HCT116 (cell line): ENCODE data around the gene ZNF423. TPM values are rescaled to one million over a fixed set of nuclear protein-coding genes. Genes with fewer than 3 reads are reported as not detected.

ENCODE experiments used
- ATAC-seq: fragments of 200-7000 bp; cut with Tn5 transposase; 2 replicates; pipeline ENCODE4 v1.9.1; 2020; ENCODE audit warnings: mild to moderate bottlenecking, moderate library complexity
- BruUV-seq: library from RNA; stranded (reverse); fragments of 400-500 nt; replicated peaks from 2 replicates; lab custom pipeline; 2021; lab: Mats Ljungman, UMichigan
- CTCF ChIA-PET: fragments of 300-600 bp; sonication (Branson Sonifier 250); formaldehyde crosslinking; loops from one replicate; lab custom pipeline; 2021; ENCODE audit warnings: antibody characterized with exemption; lab: Charles Lee
- POLR2A ChIA-PET: fragments of 300-600, 350-600 bp; sonication (Branson Sonifier 250); formaldehyde crosslinking; loops from one replicate; lab custom pipeline; 2021; ENCODE audit warnings: antibody characterized with exemption; lab: Charles Lee
- RAD21 ChIA-PET, 2 experiments: fragments of 300-600 bp; sonication (Branson Sonifier 250); formaldehyde crosslinking; loops; one replicate each; lab custom pipeline; 2023; ENCODE audit warnings: low total read pairs in 2 of 2; ENCODE audit not compliant: uncharacterized antibody in 2 of 2, unreplicated experiment in 2 of 2, low non-redundant PET in 1 of 2; lab: Charles Lee
- DNase-seq: peaks from one replicate; pipeline ENCODE4 v3.0.0-alpha.2; 2010; ENCODE audit warnings: low read depth, low spot score
- H2AFZ ChIP-seq: fragments of 200-600 bp; shearing (Covaris generic), sonication (generic); 2 replicates; pipeline ENCODE4 v1.6.1; 2017; ENCODE audit warnings: low read depth, mixed run types, mixed read lengths, antibody characterized with exemption, low read length; ENCODE audit not compliant: poor library complexity, severe bottlenecking
- H3K27ac ChIP-seq: 2 replicates; pipeline ENCODE4 v1.5.1; 2012; ENCODE audit warnings: low read depth, low read length
- H3K27me3 ChIP-seq: fragments of 200-600 bp; sonication (generic); 2 replicates; pipeline ENCODE4 v1.6.1; 2016; ENCODE audit warnings: mixed run types, low read length, mixed read lengths; ENCODE audit not compliant: insufficient read depth
- H3K36me3 ChIP-seq, 2 experiments: fragments of 200-500 bp in 1 of 2; fragments of 200-600 bp in 1 of 2; sonication (Bioruptor generic) in 1 of 2; sonication (generic) in 1 of 2; 2 replicates each; pipeline versions ENCODE4 v1.5.1 to v1.6.1; 2014 to 2016; ENCODE audit warnings: low read length in 2 of 2, inconsistent platforms in 1 of 2, mixed read lengths in 1 of 2, mixed run types in 1 of 2; ENCODE audit not compliant: insufficient read depth in 2 of 2, control insufficient read depth in 1 of 2
- H3K4me1 ChIP-seq, 2 experiments: fragments of 200-600 bp in 1 of 2; sonication (generic) in 1 of 2; 2 replicates each; pipeline versions ENCODE4 v1.5.1 to v1.6.1; 2012 to 2017; ENCODE audit warnings: low read length in 2 of 2, inconsistent platforms in 1 of 2, mild to moderate bottlenecking in 1 of 2, mixed read lengths in 1 of 2, mixed run types in 1 of 2, moderate library complexity in 1 of 2; ENCODE audit not compliant: insufficient read depth in 2 of 2, control insufficient read depth in 1 of 2
- H3K4me2 ChIP-seq: fragments of 200-600 bp; sonication (generic); 2 replicates; pipeline ENCODE4 v1.6.1; 2017; ENCODE audit warnings: mixed run types, low read length, mixed read lengths
- H3K4me3 ChIP-seq, 2 experiments: fragments of 200-600 bp in 1 of 2; sonication (generic) in 1 of 2; replicated peaks in 1 of 2; 2 replicates each; pipeline ENCODE4 v1.5.1; 2011 to 2016; ENCODE audit warnings: low read length in 2 of 2, control low read depth in 1 of 2, low read depth in 1 of 2, mild to moderate bottlenecking in 1 of 2, mixed read lengths in 1 of 2, mixed run types in 1 of 2
- H3K79me2 ChIP-seq: fragments of 200-600 bp; sonication (generic); 2 replicates; pipeline ENCODE4 v1.6.1; 2017; ENCODE audit warnings: mild to moderate bottlenecking, mixed run types, low read length, moderate library complexity, mixed read lengths; ENCODE audit not compliant: insufficient read depth
- H3K9ac ChIP-seq: fragments of 200-600 bp; sonication (generic); 2 replicates; pipeline ENCODE4 v1.6.1; 2016; ENCODE audit warnings: low read length, mixed read lengths
- H3K9me2 ChIP-seq: fragments of 200-600 bp; sonication (generic), shearing (Covaris generic); 2 replicates; pipeline ENCODE4 v1.6.1; 2017; ENCODE audit warnings: mixed run types, mild to moderate bottlenecking, moderate library complexity; ENCODE audit not compliant: insufficient read depth
- H3K9me3 ChIP-seq, 2 experiments: fragments of 200-500 bp in 1 of 2; fragments of 200-600 bp in 1 of 2; sonication (Bioruptor generic) in 1 of 2; sonication (generic) in 1 of 2; 2 replicates each; pipeline ENCODE4 v1.6.1; 2014 to 2017; ENCODE audit warnings: low read length in 2 of 2, mixed read lengths in 2 of 2, inconsistent platforms in 1 of 2, low read depth in 1 of 2, mild to moderate bottlenecking in 1 of 2, mixed run types in 1 of 2, moderate library complexity in 1 of 2; ENCODE audit not compliant: control insufficient read depth in 1 of 2, insufficient read depth in 1 of 2
- H4K20me1 ChIP-seq: fragments of 200-600 bp; sonication (generic), shearing (Covaris generic); 2 replicates; pipeline ENCODE4 v1.6.1; 2017; ENCODE audit warnings: mixed run types, mild to moderate bottlenecking, moderate library complexity; ENCODE audit not compliant: insufficient read depth
- ATF3 ChIP-seq: IDR thresholded peaks from 2 replicates; pipeline ENCODE4 v1.6.1; 2012
- CBX3 ChIP-seq: IDR thresholded peaks from 2 replicates; pipeline ENCODE4 v1.6.1; 2012; ENCODE audit warnings: low read depth
- CEBPB ChIP-seq: IDR thresholded peaks from 2 replicates; pipeline ENCODE4 v1.6.1; 2012; ENCODE audit warnings: low read depth
- CTCF ChIP-seq, 3 experiments: fragments of 200-600 bp in 1 of 3; sonication (generic) in 1 of 3; IDR thresholded peaks in 2 of 3; conservative IDR thresholded peaks in 1 of 3; 2 replicates each; pipeline ENCODE4 v1.5.1; 2012 to 2017; ENCODE audit warnings: low read depth in 2 of 3, low read length in 2 of 3, antibody characterized with exemption in 1 of 3, borderline replicate concordance in 1 of 3, control low read depth in 1 of 3, mild to moderate bottlenecking in 1 of 3, mixed read lengths in 1 of 3, mixed run types in 1 of 3, moderate library complexity in 1 of 3; ENCODE audit not compliant: insufficient read depth in 1 of 3
- ELF1 ChIP-seq: IDR thresholded peaks from 2 replicates; pipeline ENCODE4 v1.6.1; 2012; ENCODE audit warnings: low read depth, borderline replicate concordance
- JUND ChIP-seq: IDR thresholded peaks from 2 replicates; pipeline ENCODE4 v1.6.1; 2012
- POLR2A ChIP-seq: IDR thresholded peaks from 2 replicates; pipeline ENCODE4 v1.7.0; 2011; ENCODE audit warnings: borderline replicate concordance; ENCODE audit not compliant: insufficient read depth, insufficient read length; ENCODE audit errors: extremely low read depth
- REST ChIP-seq: IDR thresholded peaks from 2 replicates; pipeline ENCODE4 v1.6.1; 2012; ENCODE audit warnings: low read depth
- YY1 ChIP-seq: IDR thresholded peaks from 2 replicates; pipeline ENCODE4 v1.6.1; 2011; ENCODE audit warnings: low read length, low read depth, moderate library complexity, mild to moderate bottlenecking; ENCODE audit not compliant: insufficient replicate concordance; ENCODE audit errors: extremely low read depth
- ZNF274 ChIP-seq: fragments of 200-500 bp; sonication (Bioruptor generic); IDR thresholded peaks from 2 replicates; pipeline ENCODE4 v1.6.1; 2014; ENCODE audit warnings: mild to moderate bottlenecking, low read depth, low read length, inconsistent platforms
- intact Hi-C: fragments of 100-400 bp; cut with micrococcal nuclease; formaldehyde crosslinking; loops from 2 replicates; pipeline ENCODE4 v1.10.0; 2022
- total RNA-seq: library from RNA; stranded (reverse); gene quantifications from one replicate; pipeline ENCODE4 v1.2.1, GENCODE V29; 2021; ENCODE audit not compliant: unreplicated experiment

The ZNF423 gene
- total RNA-seq, 1 experiment from 2014 or later = 0.22 TPM

GRCh38 chr16:49848530-49848929, 7.4 kb downstream of the ZNF423 start:
- no peaks in the 10 kb centered on the region for H3K4me1 ChIP-seq
- no peaks in the 10 kb centered on the region for H3K9me2 ChIP-seq
- H3K4me2 ChIP-seq = no peak overlapping the region
- intact Hi-C loops = no loop called here
- TF ChIP-seq ATF3 = no peak
- no peak for TF ChIP-seq JUND
- no peak for TF ChIP-seq CBX3
- TF ChIP-seq YY1 = no peak
- TF ChIP-seq CEBPB = no peak
- no peak for TF ChIP-seq REST
- TF ChIP-seq CTCF (IDR thresholded peaks at IDR 0.05 in 2 of 3, conservative IDR thresholded peaks at IDR 0.05 in 1 of 3; ENCODE audit: borderline replicate concordance in 1 of 3, insufficient read depth in 1 of 3, low read depth in 2 of 3, low read length in 2 of 3) = no peak
- TF ChIP-seq POLR2A = no peak
- TF ChIP-seq ELF1 = no peak
- no peak for TF ChIP-seq ZNF274
- CTCF ChIA-PET = interaction anchor here (1.1 kb wide), 1 partner anchor 9 kb away, joined by 3 read pairs; no protein-coding TSS in a partner anchor
- RAD21 ChIA-PET = no interaction called here
- BruUV-seq = no TSS peak
- H2AFZ ChIP-seq = no peak overlapping the region
- H3K27me3 ChIP-seq = peaks cover 52% of the 10 kb centered on the region
- no peak overlapping the region for H3K4me3 ChIP-seq
- POLR2A ChIA-PET = no interaction called here
- no peak for DNase-seq
- no peak overlapping the region for H3K9ac ChIP-seq
- H3K36me3 ChIP-seq = no peaks in the 10 kb centered on the region
- H3K9me3 ChIP-seq = no peaks in the 10 kb centered on the region
- no peak for ATAC-seq
- H4K20me1 ChIP-seq = no peaks in the 10 kb centered on the region
- H3K27ac ChIP-seq = no peak overlapping the region
- H3K79me2 ChIP-seq = no peaks in the 10 kb centered on the region
